Measurements from ENCODE around the gene SCO1. TPM values are rescaled to one million over a fixed set of nuclear protein-coding genes. Genes with fewer than 3 reads are reported as not detected.

Gene SCO1
- total and polyA plus RNA-seq, 2 of the 4 experiments (the other 2 are of a cell fraction): 17.0 to 21.7 TPM

- intact Hi-C loops (cut with micrococcal nuclease): loop anchor here (1.0 to 5.0 kb wide), 2 partner anchors 214 to 1306 kb away; no protein-coding TSS in a partner anchor
Observed at GRCh38 chr17:10631048-10631700, 66.2 kb downstream of the SCO1 start.

More at GRCh38 chr17:10631048-10631700, 66.2 kb downstream of the SCO1 start:
- ATAC-seq (ENCODE audit: low read depth): peak; percentile 86
- dilution Hi-C loops (cut with HindIII; ENCODE audit: low sequenced_read_pairs, unreplicated experiment) (no loop called here), in situ Hi-C loops (cut with MboI; ENCODE audit: low sequenced_read_pairs) (no loop called here)
- DNase-seq: peak; percentile 10
- Histone ChIP-seq H3K23ac (ENCODE audit: low read depth, low read length) (no peak overlapping the region), H3K4me3 (ENCODE audit: insufficient read depth, low read depth, low read length) (no peak overlapping the region), H3K4ac (ENCODE audit: low read depth, low read length) (no peak overlapping the region), H3K18ac (ENCODE audit: low read depth, low read length) (no peak overlapping the region), H3K56ac (ENCODE audit: extremely low read depth, insufficient read depth, low read length) (no peak overlapping the region), H3K27ac (ENCODE audit: insufficient read depth, low read length) (no peak overlapping the region), H3K4me1 (ENCODE audit: control insufficient read depth, insufficient read depth, low read length) (no peaks in the 10 kb centered on the region), H3K79me1 (ENCODE audit: low read depth in 1 of 2, low read length in 2 of 2) (no peaks in the 10 kb centered on the region), H4K20me1 (ENCODE audit: insufficient read depth, low read length) (no peaks in the 10 kb centered on the region), H3K9me3 (ENCODE audit: control insufficient read depth, insufficient read depth, low read length) (no peaks in the 10 kb centered on the region), H2AK9ac (replicated peaks; ENCODE audit: low read depth, low read length, poor library complexity) (no peak overlapping the region), H3K27me3 (ENCODE audit: control insufficient read depth, insufficient read depth, low read length) (no peaks in the 10 kb centered on the region), H3K9ac (ENCODE audit: low read depth, low read length) (no peak overlapping the region), H2AK5ac (ENCODE audit: low read depth, low read length) (no peak overlapping the region), H2BK120ac (ENCODE audit: low read depth, low read length) (no peak overlapping the region), H3K4me2 (ENCODE audit: low read depth, low read length) (no peak overlapping the region), H2AFZ (replicated peaks; ENCODE audit: low read length, poor library complexity) (no peak overlapping the region), H4K91ac (ENCODE audit: insufficient read depth, low read depth, low read length) (no peak overlapping the region), H3K9me1 (ENCODE audit: insufficient read depth, low read length) (peaks cover 3% of the 10 kb centered on the region; the same call in 1 of the 2 replicates), H3K14ac (replicated peaks; ENCODE audit: low read depth, low read length) (no peak overlapping the region), H2BK15ac (ENCODE audit: low read depth, low read length) (no peak overlapping the region), H4K8ac (ENCODE audit: low read depth in 2 of 2, low read length in 2 of 2) (no peak overlapping the region), H4K5ac (ENCODE audit: low read depth, low read length) (no peak overlapping the region), H3K36me3 (ENCODE audit: control insufficient read depth, insufficient read depth, low read length) (no peaks in the 10 kb centered on the region), H2BK20ac (ENCODE audit: low read depth, low read length) (no peak overlapping the region), H2BK5ac (ENCODE audit: low read depth, low read length, poor library complexity, severe bottlenecking) (no peak overlapping the region)
- 96% methylated on average over 3 of the region's 18 CpGs; no CpG with 5 or more reads in 1 of the 2 experiments for WGBS, 2 experiments (ENCODE audit: extremely low coverage in 2 of 2, insufficient read length in 1 of 2)
- TF ChIP-seq RCOR1 (IDR thresholded peaks at IDR 0.05; ENCODE audit: insufficient replicate concordance, low read length) (no peak), CTCF (conservative IDR thresholded peaks at IDR 0.05; ENCODE audit: low read depth, low read length) (peak; percentile 77), RAD21 (IDR thresholded peaks at IDR 0.05; ENCODE audit: low read length) (peak; percentile 60), MAZ (IDR thresholded peaks at IDR 0.05; ENCODE audit: borderline replicate concordance, low read depth, low read length) (no peak), MAFK (IDR thresholded peaks at IDR 0.05; ENCODE audit: low read depth, low read length) (no peak), POLR2A (IDR thresholded peaks at IDR 0.05; ENCODE audit: low read depth, low read length) (no peak), RFX5 (IDR thresholded peaks at IDR 0.05; ENCODE audit: low read depth, low read length) (no peak), SMC3 (IDR thresholded peaks at IDR 0.05; ENCODE audit: low read depth, low read length) (peak; percentile 37), ELK1 (IDR thresholded peaks at IDR 0.05; ENCODE audit: borderline replicate concordance, low read depth, low read length) (no peak)
- ChIA-PET CTCF (interaction anchor here (2.2 kb wide), 1 partner anchor 15 kb away, joined by 8 read pairs; no protein-coding TSS in a partner anchor), POLR2A (ENCODE audit: unreplicated experiment) (no interaction called here)
- BruUV-seq (replicated peaks): no TSS peak
